Duodenal mucosa (tissue), 2 donors: ENCODE data around the gene EPHA6.
"Not testable (repeated sequence)": the region's sequence is repeated elsewhere in the genome, so short reads cannot be mapped to it uniquely, and the experiment has no call there.

Experiments
- H3K27ac ChIP-seq: one replicate; pipeline ENCODE4 v1.7.0; 2013; ENCODE audit warnings: low read depth, low read length
- H3K27me3 ChIP-seq, 2 donors: one replicate each; pipeline ENCODE4 v1.7.0; 2013; ENCODE audit warnings: low read length in 2 of 2, control low read depth in 1 of 2; ENCODE audit not compliant: insufficient read depth in 2 of 2, control insufficient read depth in 1 of 2
- H3K36me3 ChIP-seq, 2 donors: one replicate each; pipeline ENCODE4 v1.7.0; 2013; ENCODE audit warnings: low read length in 2 of 2, control low read depth in 1 of 2; ENCODE audit not compliant: insufficient read depth in 2 of 2, control insufficient read depth in 1 of 2
- H3K4me1 ChIP-seq, 2 donors: one replicate each; pipeline ENCODE4 v1.7.0; 2013; ENCODE audit warnings: low read length in 2 of 2, control low read depth in 1 of 2; ENCODE audit not compliant: insufficient read depth in 2 of 2, control insufficient read depth in 1 of 2
- H3K4me3 ChIP-seq, 2 donors: one replicate each; pipeline ENCODE4 v1.7.0; 2013; ENCODE audit warnings: low read length in 2 of 2, low read depth in 1 of 2
- H3K9ac ChIP-seq, 2 donors: one replicate each; pipeline ENCODE4 v1.7.0; 2013; ENCODE audit warnings: low read length in 2 of 2, low read depth in 1 of 2
- H3K9me3 ChIP-seq, 2 donors: one replicate each; pipeline ENCODE4 v1.7.0; 2013; ENCODE audit warnings: low read length in 2 of 2, control low read depth in 1 of 2; ENCODE audit not compliant: control insufficient read depth in 1 of 2

Gene EPHA6

GRCh38 chr3:96966181-96966929 is 152.0 kb downstream of the EPHA6 start:
- Histone ChIP-seq H3K27me3 (no peaks in the 10 kb centered on the region), H3K4me3 (no peak overlapping the region), H3K9me3 (peaks cover 0 to 2% of the 10 kb centered on the region in 2 donors), H3K36me3 (no peaks in the 10 kb centered on the region), H3K27ac (no peak overlapping the region), H3K9ac (no peak overlapping the region), H3K4me1 (no peaks in the 10 kb centered on the region)

DNA sequence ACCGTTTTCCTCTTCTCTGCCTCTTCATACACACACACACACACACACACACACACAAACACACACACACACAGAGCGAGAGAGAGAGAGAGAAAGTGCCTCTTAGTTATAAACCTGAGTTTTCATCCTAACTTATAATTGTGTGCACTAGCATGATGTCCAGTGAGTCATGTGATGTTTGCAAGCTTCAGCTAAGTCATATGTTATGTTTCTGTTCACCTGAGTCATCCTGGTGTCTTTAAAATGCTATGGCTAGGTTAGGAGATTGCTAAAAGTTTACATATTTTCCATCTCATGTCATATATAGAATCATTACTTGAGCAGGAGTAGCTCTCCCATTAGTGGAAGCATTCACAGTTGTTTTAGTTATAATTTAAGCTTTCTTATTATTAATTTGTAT is 155.8 kb downstream of the EPHA6 start:
- Histone ChIP-seq H3K9ac (no peak overlapping the region), H3K9me3 (no peaks in the 10 kb centered on the region), H3K4me1 (no peaks in the 10 kb centered on the region), H3K27me3 (no peaks in the 10 kb centered on the region), H3K4me3 (no peak overlapping the region), H3K27ac (no peak overlapping the region), H3K36me3 (no peaks in the 10 kb centered on the region)

DNA sequence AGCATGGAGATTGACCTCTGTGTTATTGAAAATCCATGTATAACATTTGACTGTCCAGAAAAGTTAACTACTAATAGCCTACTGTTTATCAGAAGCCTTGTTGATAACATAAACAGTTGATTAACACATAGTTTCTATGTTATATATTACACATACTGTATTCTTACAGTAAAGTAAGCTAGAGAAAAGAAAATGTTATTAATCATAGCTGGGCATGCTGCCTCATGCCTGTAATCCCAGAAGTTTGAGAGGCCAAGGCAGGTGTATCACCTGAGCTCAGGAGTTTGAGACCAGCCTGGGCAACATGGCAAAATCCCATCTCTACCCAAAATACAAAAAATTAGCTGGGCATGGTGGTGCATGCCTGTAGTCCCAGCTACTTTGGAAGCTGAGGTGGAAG is 163.3 kb downstream of the EPHA6 start:
- no peaks in the 10 kb centered on the region for H3K36me3 ChIP-seq
- H3K4me3 ChIP-seq: no peak overlapping the region
- H3K9me3 ChIP-seq: no peaks in the 10 kb centered on the region
- no peak overlapping the region for H3K27ac ChIP-seq
- no peaks in the 10 kb centered on the region for H3K4me1 ChIP-seq
- H3K9ac ChIP-seq: no peak overlapping the region
- H3K27me3 ChIP-seq: no peaks in the 10 kb centered on the region

- H3K36me3 ChIP-seq, H3K9ac ChIP-seq, H3K27me3 ChIP-seq, H3K4me1 ChIP-seq, H3K9me3 ChIP-seq, H3K27ac ChIP-seq, H3K4me3 ChIP-seq: not testable (repeated sequence)
Measured at GRCh38 chr3:96983716-96984115, 169.3 kb downstream of the EPHA6 start.

DNA sequence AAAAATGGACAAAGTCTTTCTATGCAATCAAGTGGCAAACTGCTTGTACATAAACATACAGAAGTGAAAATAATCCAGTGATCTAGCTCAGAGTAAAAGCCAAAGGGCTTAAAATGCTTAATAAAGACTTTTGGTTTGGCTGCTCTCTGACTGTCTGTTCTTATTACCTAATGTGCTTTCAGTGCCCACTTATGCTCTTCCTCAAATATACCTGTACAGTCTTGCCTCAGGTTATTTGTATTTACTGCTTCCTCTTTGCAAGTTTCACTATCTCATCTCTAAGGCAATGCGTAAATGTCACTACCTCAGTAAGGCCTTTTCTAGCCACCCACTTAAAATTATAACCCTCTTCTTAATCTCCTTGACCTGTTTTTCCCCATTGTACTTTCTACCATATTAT is 171.8 kb downstream of the EPHA6 start:
- Histone ChIP-seq H3K4me3 (no peak overlapping the region), H3K4me1 (no peaks in the 10 kb centered on the region)

GRCh38 chr3:96991231-96991630 is 176.8 kb downstream of the EPHA6 start:
- no peaks in the 10 kb centered on the region for H3K36me3 ChIP-seq
- no peak overlapping the region for H3K9ac ChIP-seq
- no peaks in the 10 kb centered on the region for H3K4me1 ChIP-seq
- H3K4me3 ChIP-seq: no peak overlapping the region
- peaks cover 0 to 4% of the 10 kb centered on the region in 2 donors for H3K9me3 ChIP-seq
- H3K27ac ChIP-seq: no peak overlapping the region
- no peaks in the 10 kb centered on the region for H3K27me3 ChIP-seq

More for the DNA sequence above, 171.8 kb downstream of the EPHA6 start:
- H3K27me3 ChIP-seq: no peaks in the 10 kb centered on the region
- no peak overlapping the region for H3K9ac ChIP-seq
- peaks cover 3 to 4% of the 10 kb centered on the region in 2 donors for H3K9me3 ChIP-seq
- H3K36me3 ChIP-seq: no peaks in the 10 kb centered on the region
- no peak overlapping the region for H3K27ac ChIP-seq

DNA sequence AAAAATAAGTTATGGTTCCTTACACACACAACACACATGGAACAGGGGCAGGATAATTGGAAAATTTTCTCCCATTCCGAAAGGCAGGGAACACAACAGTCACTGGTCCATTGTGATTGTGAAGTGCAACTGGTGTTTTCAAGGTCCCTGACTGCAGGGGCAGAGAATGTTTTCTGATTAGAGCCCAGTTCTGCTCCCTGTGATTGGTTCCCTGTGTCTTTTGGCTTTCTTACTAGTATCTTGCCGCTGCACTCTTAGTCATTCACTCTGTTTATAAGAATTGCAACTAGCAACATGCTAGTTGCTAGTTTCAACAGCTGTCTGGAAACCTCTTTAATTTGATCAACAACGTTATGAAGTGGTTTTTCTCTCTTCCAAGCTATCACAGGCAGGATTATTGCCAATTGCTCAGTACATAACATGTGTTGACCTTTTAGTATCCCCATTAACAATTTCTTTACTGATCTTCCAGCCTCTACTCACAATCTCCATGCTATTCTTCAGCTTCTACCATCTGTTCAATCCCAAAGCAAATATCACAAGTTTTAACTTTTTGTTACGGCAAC is 177.5 kb downstream of the EPHA6 start:
- Histone ChIP-seq H3K36me3 (no peaks in the 10 kb centered on the region), H3K4me1 (no peaks in the 10 kb centered on the region), H3K9me3 (peaks cover 0 to 4% of the 10 kb centered on the region in 2 donors), H3K27ac (no peak overlapping the region), H3K27me3 (no peaks in the 10 kb centered on the region), H3K4me3 (no peak overlapping the region), H3K9ac (no peak overlapping the region)

GRCh38 chr3:96994988-96995387 is 180.6 kb downstream of the EPHA6 start:
- Histone ChIP-seq H3K27me3 (no peaks in the 10 kb centered on the region), H3K27ac (no peak overlapping the region), H3K9me3 (no peaks in the 10 kb centered on the region)

GRCh38 chr3:96996009-96996408 is 181.6 kb downstream of the EPHA6 start:
- no peak overlapping the region for H3K9ac ChIP-seq
- H3K4me3 ChIP-seq: no peak overlapping the region
- H3K36me3 ChIP-seq: no peaks in the 10 kb centered on the region
- H3K27ac ChIP-seq: no peak overlapping the region
- H3K27me3 ChIP-seq: no peaks in the 10 kb centered on the region
- H3K9me3 ChIP-seq: no peaks in the 10 kb centered on the region
- H3K4me1 ChIP-seq: no peaks in the 10 kb centered on the region

More at GRCh38 chr3:96994988-96995387, 180.6 kb downstream of the EPHA6 start:
- no peak overlapping the region for H3K9ac ChIP-seq
- no peak overlapping the region for H3K4me3 ChIP-seq
- H3K36me3 ChIP-seq: no peaks in the 10 kb centered on the region
- H3K4me1 ChIP-seq: no peaks in the 10 kb centered on the region

- H3K4me1 ChIP-seq: no peaks in the 10 kb centered on the region
- H3K9me3 ChIP-seq: no peaks in the 10 kb centered on the region
Measured at GRCh38 chr3:97001611-97002010, 187.2 kb downstream of the EPHA6 start.

More at GRCh38 chr3:97001611-97002010, 187.2 kb downstream of the EPHA6 start:
- H3K27me3 ChIP-seq: no peaks in the 10 kb centered on the region
- no peaks in the 10 kb centered on the region for H3K36me3 ChIP-seq
- H3K4me3 ChIP-seq: no peak overlapping the region
- no peak overlapping the region for H3K9ac ChIP-seq
- H3K27ac ChIP-seq: no peak overlapping the region
